ENCODE measurements around the gene SRSF7.
"Not testable (repeated sequence)": the region's sequence is repeated elsewhere in the genome, so short reads cannot be mapped to it uniquely, and the experiment has no call there.

GRCh38 chr2:38737000-38737698, 14.0 kb downstream of the SRSF7 start:
- not testable (repeated sequence) for TF ChIP-seq CTCF (IDR thresholded peaks at IDR 0.05; ENCODE audit: low read depth, low read length, poor library complexity, severe bottlenecking); EZH2phosphoT487 (IDR thresholded peaks at IDR 0.05; ENCODE audit: borderline replicate concordance, low read length)

All from DOHH2 (cell line).